Transverse colon (tissue), 4 donors: ENCODE measurements around the gene KBTBD7.

Experiments
- CTCF ChIP-seq, 5 experiments: fragments of 200-600 bp in 3 of 5; fragments of 450-650 bp in 2 of 5; sonication (generic) in 3 of 5; IDR thresholded peaks; 1 replicate in 2 of 5; 2 replicates in 3 of 5; pipeline ENCODE4 v1.5.1; 2016 to 2017; ENCODE audit warnings: antibody characterized with exemption in 5 of 5, inconsistent platforms in 3 of 5, mild to moderate bottlenecking in 2 of 5, moderate library complexity in 1 of 5
- EP300 ChIP-seq: sonication (generic); formaldehyde crosslinking; IDR thresholded peaks from one replicate; pipeline ENCODE4 v1.6.1; 2017; ENCODE audit warnings: antibody characterized with exemption, low read depth
- POLR2A ChIP-seq: fragments of 450-650 bp; IDR thresholded peaks from one replicate; pipeline ENCODE4 v1.6.1; 2016; ENCODE audit warnings: antibody characterized with exemption, mild to moderate bottlenecking, moderate library complexity
- POLR2AphosphoS5 ChIP-seq, 3 donors: sonication (generic); formaldehyde crosslinking; IDR thresholded peaks; one replicate each; pipeline ENCODE4 v1.6.1; 2016; ENCODE audit warnings: antibody characterized with exemption in 3 of 3

GRCh38 chr13:41177616-41178015, 16.8 kb downstream of the KBTBD7 start:
- no peak for TF ChIP-seq POLR2A
- TF ChIP-seq CTCF (IDR thresholded peaks at IDR 0.05): no peak
- TF ChIP-seq POLR2AphosphoS5 (IDR thresholded peaks at IDR 0.05): no peak
- no peak for TF ChIP-seq EP300
